OCI-LY3 (cell line): ENCODE data around the gene TSR3.

Experiments used
- H2AFZ ChIP-seq: fragments of 200-600, 300-600 bp; shearing (Covaris generic); 2 replicates; pipeline ENCODE4 v1.6.0; 2014; ENCODE audit warnings: antibody characterized with exemption, low read depth, low read length
- H3K27ac ChIP-seq: fragments of 200-600, 300-600 bp; sonication (generic); 2 replicates; pipeline ENCODE4 v1.5.1; 2014; ENCODE audit warnings: mild to moderate bottlenecking, low read length, moderate library complexity, mixed read lengths
- H3K27me3 ChIP-seq: fragments of 200-600, 300-600 bp; sonication (generic); 2 replicates; pipeline ENCODE4 v1.6.1; 2014; ENCODE audit warnings: low read depth, low read length, mixed read lengths
- H3K36me3 ChIP-seq: fragments of 200-600, 300-600 bp; sonication (generic); replicated peaks from 2 replicates; pipeline ENCODE3; 2014; ENCODE audit warnings: low read depth, low read length, mixed read lengths
- H3K4me1 ChIP-seq: fragments of 300-600, 200-600 bp; sonication (generic); 2 replicates; pipeline ENCODE4 v1.6.1; 2014; ENCODE audit warnings: low read length, mixed read lengths
- H3K4me2 ChIP-seq: fragments of 200-600, 300-600 bp; sonication (generic); 2 replicates; pipeline ENCODE4 v1.6.1; 2014; ENCODE audit warnings: low read length, mixed read lengths
- H3K4me3 ChIP-seq: fragments of 300-600, 200-600 bp; sonication (generic); 2 replicates; pipeline ENCODE4 v1.5.1; 2014; ENCODE audit warnings: antibody characterized with exemption, mild to moderate bottlenecking, low read length, moderate library complexity
- H3K79me2 ChIP-seq: fragments of 300-600, 200-600 bp; shearing (Covaris generic); 2 replicates; pipeline ENCODE4 v1.6.1; 2014; ENCODE audit warnings: mild to moderate bottlenecking, low read length, mixed read lengths
- H3K9ac ChIP-seq: fragments of 300-600, 200-600 bp; shearing (Covaris generic); 2 replicates; pipeline ENCODE4 v1.6.0; 2014; ENCODE audit warnings: mild to moderate bottlenecking, low read length, moderate library complexity
- H3K9me3 ChIP-seq: fragments of 200-600, 300-600 bp; shearing (Covaris generic); 2 replicates; pipeline ENCODE4 v1.6.1; 2014; ENCODE audit warnings: low read length, mixed read lengths; ENCODE audit not compliant: insufficient read depth
- H4K20me1 ChIP-seq: fragments of 200-600, 300-600 bp; sonication (generic); 2 replicates; pipeline ENCODE4 v1.6.1; 2016; ENCODE audit warnings: low read length, mixed read lengths; ENCODE audit not compliant: insufficient read depth
- CTCF ChIP-seq: fragments of 200-600, 300-600 bp; sonication (generic); IDR thresholded peaks from 2 replicates; pipeline ENCODE4 v1.5.1; 2014; ENCODE audit warnings: antibody characterized with exemption, low read length, low read depth
- EZH2phosphoT487 ChIP-seq: fragments of 200-600 bp; shearing (Covaris generic); IDR thresholded peaks from 2 replicates; pipeline ENCODE4 v1.6.1; 2018; ENCODE audit warnings: antibody characterized with exemption, mixed run types, low read depth

TSR3 gene

DNA sequence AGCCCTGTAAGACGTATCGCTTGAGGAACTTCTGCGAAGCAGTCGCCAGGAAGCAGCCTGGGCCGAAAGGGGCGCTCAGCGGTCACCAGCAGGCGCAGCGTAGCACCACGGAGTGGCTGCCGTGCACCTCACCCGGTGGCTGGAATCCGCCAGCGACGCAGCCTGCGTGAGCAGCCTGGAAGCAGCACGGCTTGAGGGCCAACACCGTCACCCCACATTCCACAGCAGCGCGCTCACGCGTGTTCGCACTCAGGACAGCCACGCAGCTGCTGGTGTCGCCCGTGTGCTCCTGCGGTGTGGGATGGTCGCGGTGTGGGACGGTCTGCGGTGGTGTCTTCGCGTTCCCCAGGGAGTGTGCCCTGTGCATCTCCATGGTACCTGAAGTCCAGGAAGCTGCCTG, 32.6 kb downstream of the TSR3 start:
- Histone ChIP-seq H3K27ac (no peak overlapping the region), H4K20me1 (peaks cover 47% of the 10 kb centered on the region), H3K4me1 (no peaks in the 10 kb centered on the region), H3K4me2 (no peak overlapping the region), H3K9me3 (no peaks in the 10 kb centered on the region), H3K9ac (no peak overlapping the region), H2AFZ (no peak overlapping the region), H3K4me3 (no peak overlapping the region), H3K79me2 (peaks cover 46% of the 10 kb centered on the region), H3K36me3 (peaks cover 77% of the 10 kb centered on the region), H3K27me3 (no peaks in the 10 kb centered on the region)
- TF ChIP-seq EZH2phosphoT487, result no peak
- no peak for TF ChIP-seq CTCF

DNA sequence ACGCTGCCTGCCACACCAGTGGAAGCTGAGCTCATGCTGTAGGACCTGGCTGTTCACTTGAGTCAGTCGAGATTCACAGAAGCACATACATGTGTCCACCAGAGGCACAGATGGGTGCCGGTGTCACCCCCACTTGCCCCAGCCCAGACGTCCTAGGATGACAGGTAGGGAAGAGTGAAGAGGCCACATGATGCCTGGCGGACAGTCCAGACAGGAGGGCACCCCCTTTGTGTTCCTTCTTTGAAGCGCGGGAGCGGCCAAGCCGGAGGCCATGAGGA, 33.5 kb downstream of the TSR3 start:
- no peaks in the 10 kb centered on the region for H3K27me3 ChIP-seq
- no peak overlapping the region for H3K27ac ChIP-seq
- H3K9ac ChIP-seq, result no peak overlapping the region
- no peak overlapping the region for H2AFZ ChIP-seq
- H3K9me3 ChIP-seq, result no peaks in the 10 kb centered on the region
- no peak for TF ChIP-seq EZH2phosphoT487
- TF ChIP-seq CTCF, result no peak
- H3K4me3 ChIP-seq, result no peak overlapping the region
- no peaks in the 10 kb centered on the region for H3K4me1 ChIP-seq
- H3K36me3 ChIP-seq, result peaks cover 79% of the 10 kb centered on the region
- no peak overlapping the region for H3K4me2 ChIP-seq
- peaks cover 46% of the 10 kb centered on the region for H4K20me1 ChIP-seq
- H3K79me2 ChIP-seq, result peaks cover 54% of the 10 kb centered on the region

DNA sequence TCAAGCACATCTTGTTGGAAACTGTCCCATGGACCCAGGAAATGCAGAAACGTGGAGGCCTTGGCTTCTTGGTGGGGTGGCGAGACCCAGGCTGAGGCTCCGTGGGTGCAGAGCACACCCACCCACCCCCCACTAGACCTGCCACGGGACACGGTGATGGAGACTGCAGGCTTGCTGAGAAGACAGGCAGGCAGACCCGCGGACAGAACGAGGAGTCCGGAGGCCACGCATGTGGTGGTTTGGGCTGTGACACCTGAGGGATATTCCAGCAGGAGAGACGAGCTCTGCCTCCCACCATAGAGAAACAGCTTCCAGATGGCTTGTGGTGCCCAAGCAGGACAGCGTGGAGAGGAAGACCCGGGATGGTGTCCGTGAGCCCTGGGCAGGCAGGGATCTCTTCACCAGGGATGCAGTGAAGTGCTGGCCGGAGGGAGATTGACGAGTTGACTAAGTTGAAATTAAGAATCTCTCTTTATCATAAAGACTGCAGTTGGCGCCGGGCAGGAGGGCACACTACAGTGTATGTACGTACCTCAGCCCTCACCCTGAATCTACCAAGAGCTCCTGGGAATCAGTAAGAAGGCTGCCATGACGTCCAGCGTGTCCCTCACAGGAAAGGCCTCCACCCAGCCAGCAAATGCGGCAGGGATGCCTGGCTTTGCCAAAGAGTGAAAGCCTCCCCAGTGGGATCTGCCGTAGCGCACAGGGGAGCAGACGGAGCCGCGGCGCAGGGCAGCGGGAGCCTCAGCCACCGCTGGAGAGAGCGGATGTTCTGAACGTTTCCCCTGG, 34.0 kb downstream of the TSR3 start:
- no peak overlapping the region for H3K4me2 ChIP-seq
- no peak for TF ChIP-seq EZH2phosphoT487
- no peak for TF ChIP-seq CTCF
- H3K4me3 ChIP-seq, result no peak overlapping the region
- H3K79me2 ChIP-seq, result peaks cover 59% of the 10 kb centered on the region
- peaks cover 51% of the 10 kb centered on the region for H4K20me1 ChIP-seq
- H3K36me3 ChIP-seq, result peaks cover 83% of the 10 kb centered on the region
- no peak overlapping the region for H2AFZ ChIP-seq
- H3K27me3 ChIP-seq, result no peaks in the 10 kb centered on the region
- H3K9me3 ChIP-seq, result no peaks in the 10 kb centered on the region
- H3K4me1 ChIP-seq, result no peaks in the 10 kb centered on the region
- no peak overlapping the region for H3K27ac ChIP-seq
- no peak overlapping the region for H3K9ac ChIP-seq

DNA sequence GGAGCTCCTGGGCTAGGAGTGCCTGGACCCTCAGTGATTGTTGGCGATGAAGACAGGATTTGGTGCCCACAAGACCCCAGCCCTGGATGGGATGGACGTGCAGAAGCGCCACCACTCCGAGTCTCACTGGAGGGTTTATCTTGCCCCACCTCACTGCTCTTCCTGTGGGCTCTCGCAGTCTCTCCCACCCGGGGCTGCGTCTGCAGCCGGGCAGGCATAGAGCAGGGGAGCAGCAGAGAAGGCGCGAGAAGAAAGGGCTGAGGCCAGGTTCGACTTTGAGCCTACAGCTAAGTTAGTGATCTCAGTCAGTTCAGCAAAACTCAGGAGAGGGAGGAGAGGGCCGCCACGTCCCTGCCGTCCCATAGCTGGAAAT, 35.7 kb downstream of the TSR3 start:
- Histone ChIP-seq H3K4me3 (no peak overlapping the region), H3K79me2 (peaks cover 76% of the 10 kb centered on the region), H3K27me3 (no peaks in the 10 kb centered on the region), H3K4me1 (peaks cover 8% of the 10 kb centered on the region), H3K9ac (no peak overlapping the region), H3K9me3 (no peaks in the 10 kb centered on the region), H3K27ac (no peak overlapping the region), H2AFZ (no peak overlapping the region), H3K36me3 (peaks cover 86% of the 10 kb centered on the region), H4K20me1 (peaks cover 67% of the 10 kb centered on the region), H3K4me2 (no peak overlapping the region)
- TF ChIP-seq CTCF (no peak), EZH2phosphoT487 (no peak)
